Lower lobe of right lung (tissue), 2 donors: ENCODE measurements around the gene MRPS26. TPM values are rescaled to one million over a fixed set of nuclear protein-coding genes. Genes with fewer than 3 reads are reported as not detected.

ENCODE experiments used
- ATAC-seq, 2 donors: fragments of 200-7000 bp; cut with Tn5 transposase; one replicate each; pipeline ENCODE4 v1.9.1; 2020 to 2022; ENCODE audit warnings: mild to moderate bottlenecking in 2 of 2, moderate library complexity in 2 of 2
- DNase-seq: peaks from one replicate; pipeline ENCODE4 v3.0.0-alpha.2; 2020
- H3K27ac ChIP-seq: fragments of 200-600 bp; one replicate; pipeline ENCODE4 v1.8.0; 2022
- H3K27me3 ChIP-seq: fragments of 200-600 bp; one replicate; pipeline ENCODE4 v1.8.0; 2022; ENCODE audit warnings: low read depth
- H3K36me3 ChIP-seq: fragments of 200-600 bp; one replicate; pipeline ENCODE4 v1.8.0; 2022; ENCODE audit warnings: mild to moderate bottlenecking
- H3K4me1 ChIP-seq: fragments of 200-600 bp; one replicate; pipeline ENCODE4 v1.8.0; 2022
- H3K4me3 ChIP-seq: fragments of 200-600 bp; one replicate; pipeline ENCODE4 v1.8.0; 2022; ENCODE audit warnings: mild to moderate bottlenecking
- H3K9me3 ChIP-seq: fragments of 200-600 bp; one replicate; pipeline ENCODE4 v1.8.0; 2022
- intact Hi-C: fragments of 100-400 bp; cut with DNase I; formaldehyde crosslinking; loops from one replicate; pipeline ENCODE4 v1.11.0; 2022
- total RNA-seq: library from RNA; stranded (reverse); fragmentation: NEBNext Ultra II Directional; extraction: Animal tissue kit (Norgen Biotek cat#: 25700); gene quantifications from one replicate; pipeline ENCODE4 v1.2.1, GENCODE V29; 2021
- TF ChIP-seq, protein P1 (sequence below): fragments of 200-600 bp; IDR thresholded peaks from one replicate; pipeline ENCODE4 v1.8.0; 2022; ENCODE audit warnings: antibody characterized with exemption, mild to moderate bottlenecking
- donor health status: DM: no; HTN: yes; CAD: no; lungs with severe emphysema.

The MRPS26 gene
- total RNA-seq, 1 donor from 2014 or later: 31.0 TPM

DNA sequence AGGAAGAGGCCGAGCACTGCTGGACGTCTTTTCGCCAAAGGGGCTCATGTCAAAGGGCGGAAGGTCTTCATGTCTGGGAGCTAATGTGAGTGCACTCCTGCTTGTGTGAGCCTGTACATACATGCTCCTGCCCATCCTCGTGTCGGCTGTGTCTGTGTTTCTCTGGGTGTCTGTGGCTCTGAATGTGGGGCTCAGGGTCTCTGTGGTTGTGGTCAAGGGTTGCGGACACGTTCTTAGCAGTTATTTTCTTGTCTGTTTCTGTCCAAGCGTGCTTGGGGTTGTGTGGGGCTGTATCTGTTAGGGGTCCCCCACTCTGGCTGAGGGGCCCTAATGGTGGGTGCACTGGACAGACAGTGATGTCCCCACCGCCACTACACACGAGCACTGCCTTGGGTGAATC, 35.8 kb downstream of the MRPS26 start:
- Histone ChIP-seq H3K4me3 (no peak overlapping the region), H3K27me3 (peaks cover 52% of the 10 kb centered on the region), H3K4me1 (peaks cover 16% of the 10 kb centered on the region), H3K9me3 (no peaks in the 10 kb centered on the region), H3K36me3 (no peaks in the 10 kb centered on the region), H3K27ac (no peak overlapping the region)
- ATAC-seq: no peak
- intact Hi-C loops: no loop called here
- no peak for DNase-seq
- TF ChIP-seq, protein P1, sequence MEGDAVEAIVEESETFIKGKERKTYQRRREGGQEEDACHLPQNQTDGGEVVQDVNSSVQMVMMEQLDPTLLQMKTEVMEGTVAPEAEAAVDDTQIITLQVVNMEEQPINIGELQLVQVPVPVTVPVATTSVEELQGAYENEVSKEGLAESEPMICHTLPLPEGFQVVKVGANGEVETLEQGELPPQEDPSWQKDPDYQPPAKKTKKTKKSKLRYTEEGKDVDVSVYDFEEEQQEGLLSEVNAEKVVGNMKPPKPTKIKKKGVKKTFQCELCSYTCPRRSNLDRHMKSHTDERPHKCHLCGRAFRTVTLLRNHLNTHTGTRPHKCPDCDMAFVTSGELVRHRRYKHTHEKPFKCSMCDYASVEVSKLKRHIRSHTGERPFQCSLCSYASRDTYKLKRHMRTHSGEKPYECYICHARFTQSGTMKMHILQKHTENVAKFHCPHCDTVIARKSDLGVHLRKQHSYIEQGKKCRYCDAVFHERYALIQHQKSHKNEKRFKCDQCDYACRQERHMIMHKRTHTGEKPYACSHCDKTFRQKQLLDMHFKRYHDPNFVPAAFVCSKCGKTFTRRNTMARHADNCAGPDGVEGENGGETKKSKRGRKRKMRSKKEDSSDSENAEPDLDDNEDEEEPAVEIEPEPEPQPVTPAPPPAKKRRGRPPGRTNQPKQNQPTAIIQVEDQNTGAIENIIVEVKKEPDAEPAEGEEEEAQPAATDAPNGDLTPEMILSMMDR: no peak

DNA sequence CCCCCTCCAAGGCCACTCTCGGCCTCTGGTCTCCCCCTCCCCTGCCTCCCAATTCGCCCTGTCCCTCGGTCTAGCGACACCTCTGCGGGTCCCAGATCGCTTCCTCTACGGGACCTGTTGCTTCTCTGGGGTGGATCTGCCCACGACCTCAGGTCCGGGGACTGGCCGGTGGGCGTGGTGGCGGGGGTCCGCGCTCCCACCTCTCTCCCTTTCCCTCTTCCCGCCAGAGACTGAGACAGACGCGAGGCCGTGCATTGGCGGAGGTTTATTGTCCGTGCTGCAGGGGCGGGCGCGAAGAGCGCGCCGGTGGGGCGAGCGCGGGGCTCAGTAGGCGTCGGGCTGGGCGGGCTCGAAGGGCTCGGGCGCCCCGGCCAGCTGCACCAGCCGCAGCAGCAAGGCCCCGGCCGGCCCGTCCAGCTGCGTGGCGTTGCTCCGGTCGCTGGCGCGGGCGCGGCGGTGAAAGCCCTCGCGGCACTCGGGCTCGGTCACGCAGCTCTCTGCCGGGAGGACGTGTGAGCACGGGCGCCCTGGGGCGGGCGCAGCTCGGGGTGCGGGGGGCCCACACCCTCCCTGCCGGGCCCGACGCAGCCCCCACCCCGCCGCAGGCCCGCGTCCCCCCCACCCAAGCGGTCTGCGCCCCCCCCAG, 36.6 kb downstream of the MRPS26 start:
- intact Hi-C loops: no loop called here
- peaks cover 52% of the 10 kb centered on the region for H3K27me3 ChIP-seq

DNA sequence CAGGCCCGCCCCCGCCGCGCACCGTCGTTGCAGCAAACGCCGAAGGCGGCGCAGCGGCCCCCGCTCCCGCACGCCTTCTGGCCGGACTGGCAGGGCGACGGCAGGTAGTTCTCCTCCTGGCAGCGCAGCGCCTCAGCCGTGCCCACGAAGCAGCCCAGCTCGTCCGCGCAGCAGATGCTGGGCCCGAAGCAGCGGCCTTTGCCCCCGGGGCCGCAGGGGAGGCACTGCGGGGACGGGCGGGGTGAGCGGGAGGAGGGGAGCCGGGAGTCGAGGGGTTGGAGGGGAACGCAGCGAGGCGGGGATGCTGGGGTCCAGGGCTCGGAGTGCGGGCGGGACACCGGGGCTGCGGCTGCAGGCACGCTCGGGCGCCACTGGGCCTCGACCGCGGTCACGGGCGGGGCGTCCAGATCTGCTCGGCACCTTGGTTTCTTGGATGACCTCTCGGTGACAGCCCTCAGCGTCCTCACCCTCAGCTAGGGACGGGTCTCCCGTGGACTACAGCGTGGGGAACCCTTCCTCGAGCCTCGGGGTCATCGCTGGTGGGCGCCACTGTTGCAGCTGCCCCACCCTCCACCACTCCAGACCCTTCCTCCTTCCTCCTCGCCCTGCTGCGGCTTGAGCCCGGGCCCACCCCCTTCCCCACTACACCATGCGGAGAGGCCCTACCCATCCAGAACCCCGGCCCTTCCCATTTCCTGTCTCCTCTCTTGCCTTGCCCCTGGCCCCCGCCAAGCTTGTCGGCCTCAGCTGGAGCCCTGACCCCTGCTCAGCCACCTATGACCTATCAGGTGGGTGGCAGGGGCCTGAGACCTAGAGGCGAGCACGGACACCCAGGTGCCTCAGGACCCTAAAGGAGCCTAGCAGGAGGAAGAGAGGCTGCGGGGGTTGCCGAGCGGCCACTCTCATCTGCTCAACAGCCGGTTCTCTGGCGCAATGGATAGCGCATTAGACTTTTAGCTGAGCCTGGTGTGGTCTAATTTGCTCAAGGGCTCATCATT, 37.4 kb downstream of the MRPS26 start:
- Histone ChIP-seq H3K9me3 (no peaks in the 10 kb centered on the region), H3K27me3 (peaks cover 52% of the 10 kb centered on the region), H3K4me3 (peak overlapping the region; percentile 35), H3K4me1 (peaks cover 16% of the 10 kb centered on the region), H3K36me3 (no peaks in the 10 kb centered on the region), H3K27ac (no peak overlapping the region)
- DNase-seq (no peak), ATAC-seq (peak; percentile 17 to 18)
- intact Hi-C loops: no loop called here
- TF ChIP-seq, protein P1: no peak

More for the DNA sequence above, 36.6 kb downstream of the MRPS26 start:
- H3K36me3 ChIP-seq: no peaks in the 10 kb centered on the region
- H3K9me3 ChIP-seq: no peaks in the 10 kb centered on the region
- H3K4me1 ChIP-seq: peaks cover 16% of the 10 kb centered on the region
- no peak for DNase-seq
- no peak overlapping the region for H3K27ac ChIP-seq
- TF ChIP-seq, protein P1: no peak
- ATAC-seq: peak; percentile 25 to 49
- H3K4me3 ChIP-seq: peak overlapping the region; percentile 35

DNA sequence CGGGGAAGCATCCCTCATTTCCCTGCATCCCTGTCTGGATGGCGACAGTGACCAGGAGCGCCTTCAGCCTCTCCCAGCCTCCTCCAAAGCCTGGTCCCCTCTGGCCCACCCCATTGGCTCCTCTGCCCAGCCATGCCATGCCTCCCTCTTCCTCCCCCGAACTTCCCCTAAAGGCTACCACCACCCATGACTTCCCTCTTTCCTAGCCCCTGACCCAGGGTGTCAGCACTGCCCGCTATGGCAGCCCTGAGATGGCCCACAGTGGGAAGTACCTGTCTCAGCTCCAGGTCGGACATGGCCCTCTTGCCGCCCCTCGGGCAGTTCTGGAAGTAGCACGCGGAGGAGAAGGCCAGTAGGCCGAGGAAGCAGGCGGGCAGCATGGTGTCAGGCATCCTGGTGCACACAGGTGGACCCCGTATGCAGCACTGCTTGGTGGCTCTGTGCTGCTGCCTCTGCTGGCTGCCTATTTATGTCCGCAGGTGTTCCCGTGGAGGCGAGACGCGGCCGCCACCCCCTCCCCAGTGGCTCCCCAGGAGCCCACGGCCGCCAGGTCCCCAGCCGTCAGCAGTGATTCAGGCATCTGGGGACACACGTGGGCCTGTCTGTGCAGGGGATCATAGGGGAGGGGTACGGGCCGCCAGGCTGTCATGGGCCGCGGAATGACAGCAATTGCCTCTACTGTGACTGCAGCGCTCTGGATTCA, 38.6 kb downstream of the MRPS26 start, which contains the start of gene AVP:
Gene AVP, minus strand, starts transcription at position 442 of the 703 bp plus-strand sequence. Its CDS starts 50 bp downstream, at position 392.
- intact Hi-C loops: no loop called here
- Histone ChIP-seq H3K4me1 (peaks cover 16% of the 10 kb centered on the region), H3K9me3 (no peaks in the 10 kb centered on the region), H3K27me3 (peaks cover 52% of the 10 kb centered on the region), H3K27ac (no peak within 1 kb of the TSS), H3K4me3 (no peak within 1 kb of the TSS), H3K36me3 (no peaks in the 10 kb centered on the region)
- TF ChIP-seq, protein P1: no peak
- DNase-seq (no peak), ATAC-seq (peak; percentile 25 to 34)

DNA sequence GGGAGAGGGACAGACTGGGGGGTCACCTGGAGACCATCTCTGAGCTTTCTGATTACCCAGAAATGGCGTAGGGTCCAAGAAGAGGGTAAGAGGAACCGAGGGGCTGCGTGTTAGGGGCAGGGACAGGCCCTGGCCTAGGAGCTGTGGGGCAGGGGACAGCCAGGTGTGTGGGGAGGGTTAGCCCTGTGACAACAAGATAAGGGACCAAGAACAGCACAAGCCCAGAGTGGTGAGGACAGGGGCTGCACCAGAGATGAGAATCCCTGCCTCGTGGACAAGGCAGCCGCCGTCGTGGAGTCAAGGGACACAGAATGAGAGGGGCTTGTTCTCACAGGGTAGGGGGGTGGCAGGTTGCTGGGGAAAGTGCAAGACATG, 39.1 kb downstream of the MRPS26 start:
- no peak for DNase-seq
- H3K4me3 ChIP-seq: no peak overlapping the region
- H3K36me3 ChIP-seq: no peaks in the 10 kb centered on the region
- ATAC-seq: no peak
- intact Hi-C loops: no loop called here
- no peak overlapping the region for H3K27ac ChIP-seq
- H3K4me1 ChIP-seq: peaks cover 16% of the 10 kb centered on the region
- peaks cover 52% of the 10 kb centered on the region for H3K27me3 ChIP-seq
- no peaks in the 10 kb centered on the region for H3K9me3 ChIP-seq
- TF ChIP-seq, protein P1: no peak
